EL (cell line): ENCODE data around the gene CAMK2A.

ENCODE experiments used
- DNase-seq: peaks from one replicate; pipeline ENCODE4 v3.0.0-alpha.2; 2016

CAMK2A gene

GRCh38 chr5:150315245-150315644, 25.7 kb upstream of the CAMK2A start:
- DNase-seq: no peak

- DNase-seq: no peak
Measured at GRCh38 chr5:150313921-150314716, 24.5 kb upstream of the CAMK2A start.

- no peak for DNase-seq
Measured at GRCh38 chr5:150313501-150313900, 23.9 kb upstream of the CAMK2A start.

- DNase-seq: no peak
Measured at GRCh38 chr5:150312518-150312917, 22.9 kb upstream of the CAMK2A start.

- no peak for DNase-seq
Measured at GRCh38 chr5:150311015-150311692, 21.6 kb upstream of the CAMK2A start.

GRCh38 chr5:150310246-150310645, 20.7 kb upstream of the CAMK2A start:
- no peak for DNase-seq

GRCh38 chr5:150309886-150310239, 20.3 kb upstream of the CAMK2A start:
- no peak for DNase-seq

- DNase-seq: no peak
Measured at GRCh38 chr5:150309101-150309885, 19.7 kb upstream of the CAMK2A start.

GRCh38 chr5:150307617-150308426, 18.2 kb upstream of the CAMK2A start:
- DNase-seq: no peak

GRCh38 chr5:150306775-150307174, 17.2 kb upstream of the CAMK2A start:
- no peak for DNase-seq

- no peak for DNase-seq
Measured at GRCh38 chr5:150305557-150305956, 16.0 kb upstream of the CAMK2A start.

- no peak for DNase-seq
Measured at GRCh38 chr5:150305095-150305494, 15.5 kb upstream of the CAMK2A start.

GRCh38 chr5:150304481-150305081, 15.0 kb upstream of the CAMK2A start:
- no peak for DNase-seq

- DNase-seq: no peak
Measured at GRCh38 chr5:150303660-150304386, 14.2 kb upstream of the CAMK2A start.

- DNase-seq: no peak
Measured at GRCh38 chr5:150303070-150303615, 13.6 kb upstream of the CAMK2A start.

- peak; percentile 88 for DNase-seq
Measured at GRCh38 chr5:150302301-150303069, 12.9 kb upstream of the CAMK2A start, which contains the start of gene ARSI. ARSI (minus strand) TSS chr5:150302905; CDS start chr5:150302373, 532 bp downstream.

- no peak for DNase-seq
Measured at GRCh38 chr5:150301901-150302300, 12.3 kb upstream of the CAMK2A start.

- peak; percentile 51 for DNase-seq
Measured at GRCh38 chr5:150301170-150301505, 11.6 kb upstream of the CAMK2A start.

- no peak for DNase-seq
Measured at GRCh38 chr5:150300496-150301169, 11.1 kb upstream of the CAMK2A start.
